Fibroblast of mammary gland (primary cell): ENCODE data around the gene CLCC1.
"Not testable (repeated sequence)": the region's sequence is repeated elsewhere in the genome, so short reads cannot be mapped to it uniquely, and the experiment has no call there.

ENCODE experiments used
- DNase-seq: peaks from one replicate; pipeline ENCODE4 v3.0.0-alpha.2; 2010; ENCODE audit warnings: low read depth
- H3K4me3 ChIP-seq: 2 replicates; pipeline ENCODE4 v1.5.1; 2011; ENCODE audit warnings: low read depth, mild to moderate bottlenecking, low read length, moderate library complexity; ENCODE audit not compliant: control insufficient read depth
- CTCF ChIP-seq: conservative IDR thresholded peaks from 2 replicates; pipeline ENCODE4 v1.5.1; 2011; ENCODE audit warnings: low read depth, low read length, inconsistent platforms; ENCODE audit not compliant: control insufficient read depth, insufficient read depth

CLCC1 gene

GRCh38 chr1:108963052-108963686, at the start of gene CLCC1:
Gene CLCC1, minus strand, starts transcription at chr1:108963484. Its CDS starts 13,047 bp downstream, at chr1:108950437.
- H3K4me3 ChIP-seq: peak within 1 kb of the TSS; percentile 60
- no peak for TF ChIP-seq CTCF
- DNase-seq: peak; percentile 86

GRCh38 chr1:109011335-109011734, 48.1 kb upstream of the CLCC1 start:
- no peak for TF ChIP-seq CTCF

GRCh38 chr1:108996622-108997021, 33.3 kb upstream of the CLCC1 start:
- DNase-seq: not testable (repeated sequence)

More at GRCh38 chr1:109011335-109011734, 48.1 kb upstream of the CLCC1 start:
- no peak overlapping the region for H3K4me3 ChIP-seq
- no peak for DNase-seq

GRCh38 chr1:108983114-108983513, 19.8 kb upstream of the CLCC1 start:
- no peak for DNase-seq
- H3K4me3 ChIP-seq: no peak overlapping the region
- TF ChIP-seq CTCF: no peak

More at GRCh38 chr1:108996622-108997021, 33.3 kb upstream of the CLCC1 start:
- H3K4me3 ChIP-seq: not testable (repeated sequence)

- no peak overlapping the region for H3K4me3 ChIP-seq
- no peak for TF ChIP-seq CTCF
- no peak for DNase-seq
These were observed 13.4 kb upstream of the CLCC1 start for GRCh38 chr1:108976658-108977057.

GRCh38 chr1:108972951-108973350, 9.7 kb upstream of the CLCC1 start:
- no peak for TF ChIP-seq CTCF
- no peak overlapping the region for H3K4me3 ChIP-seq
- DNase-seq: no peak

GRCh38 chr1:108969346-108969745, 6.1 kb upstream of the CLCC1 start:
- TF ChIP-seq CTCF: no peak
- DNase-seq: no peak
- H3K4me3 ChIP-seq: no peak overlapping the region
